Stomach (tissue), 4 donors: Measurements from ENCODE around the gene CCDC169.

ENCODE experiments used
- POLR2AphosphoS5 ChIP-seq, 3 donors: sonication (generic); formaldehyde crosslinking; IDR thresholded peaks; one replicate each; pipeline ENCODE4 v1.6.1; 2016; ENCODE audit warnings: antibody characterized with exemption in 3 of 3
- TF ChIP-seq, protein P1 (sequence below), 7 experiments: fragments of 450-650 bp in 4 of 7; fragments of 200-600 bp in 3 of 7; sonication (generic) in 3 of 7; IDR thresholded peaks; one replicate each; pipeline ENCODE4 v1.5.1; 2016 to 2019; ENCODE audit warnings: antibody characterized with exemption in 7 of 7, control low read depth in 2 of 7, mild to moderate bottlenecking in 1 of 7

DNA sequence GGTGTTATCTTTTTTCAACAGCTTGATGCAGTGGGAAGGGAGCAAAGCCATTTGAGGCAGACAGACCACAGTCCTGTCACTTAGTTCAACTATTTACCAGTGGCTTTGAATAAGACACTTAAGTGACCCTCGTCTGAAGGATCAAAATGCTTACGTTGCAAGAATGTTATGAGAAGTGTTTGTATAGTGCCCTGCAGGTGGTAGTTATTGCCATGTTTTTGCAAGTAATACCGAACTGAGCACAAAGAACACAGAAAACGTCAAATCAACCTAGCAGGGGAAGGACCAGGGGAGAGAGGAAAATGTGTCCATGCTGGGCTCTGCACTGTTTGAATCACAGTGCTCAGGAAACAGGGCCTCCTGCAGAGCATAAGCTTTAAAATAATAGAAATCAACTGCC lies 86.0 kb downstream of the CCDC169 start:
- TF ChIP-seq, protein P1, sequence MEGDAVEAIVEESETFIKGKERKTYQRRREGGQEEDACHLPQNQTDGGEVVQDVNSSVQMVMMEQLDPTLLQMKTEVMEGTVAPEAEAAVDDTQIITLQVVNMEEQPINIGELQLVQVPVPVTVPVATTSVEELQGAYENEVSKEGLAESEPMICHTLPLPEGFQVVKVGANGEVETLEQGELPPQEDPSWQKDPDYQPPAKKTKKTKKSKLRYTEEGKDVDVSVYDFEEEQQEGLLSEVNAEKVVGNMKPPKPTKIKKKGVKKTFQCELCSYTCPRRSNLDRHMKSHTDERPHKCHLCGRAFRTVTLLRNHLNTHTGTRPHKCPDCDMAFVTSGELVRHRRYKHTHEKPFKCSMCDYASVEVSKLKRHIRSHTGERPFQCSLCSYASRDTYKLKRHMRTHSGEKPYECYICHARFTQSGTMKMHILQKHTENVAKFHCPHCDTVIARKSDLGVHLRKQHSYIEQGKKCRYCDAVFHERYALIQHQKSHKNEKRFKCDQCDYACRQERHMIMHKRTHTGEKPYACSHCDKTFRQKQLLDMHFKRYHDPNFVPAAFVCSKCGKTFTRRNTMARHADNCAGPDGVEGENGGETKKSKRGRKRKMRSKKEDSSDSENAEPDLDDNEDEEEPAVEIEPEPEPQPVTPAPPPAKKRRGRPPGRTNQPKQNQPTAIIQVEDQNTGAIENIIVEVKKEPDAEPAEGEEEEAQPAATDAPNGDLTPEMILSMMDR (IDR thresholded peaks at IDR 0.05) = no peak
- no peak for TF ChIP-seq POLR2AphosphoS5 (IDR thresholded peaks at IDR 0.05)
